Measurements from ENCODE around the gene CDH4. TPM values are rescaled to one million over a fixed set of nuclear protein-coding genes. Genes with fewer than 3 reads are reported as not detected.

Gene CDH4
- total and polyA plus RNA-seq, 2 of the 13 experiments (the other 11 are each of a cell fraction or from before 2014, with no cell fraction given), result not detected

- peak; percentile 67; the same call in 1 of the 2 replicates for TF ChIP-seq ATF3 (CRISPR knock-in tag; IDR thresholded peaks at IDR 0.05)
- peak; percentile 100 for TF ChIP-seq HES4 (CRISPR knock-in tag; IDR thresholded peaks at IDR 0.05; ENCODE audit: borderline replicate concordance)
- TF ChIP-seq JARID2 (CRISPR knock-in tag; IDR thresholded peaks at IDR 0.05; ENCODE audit: insufficient replicate concordance), result peak; percentile 75
- peak; percentile 96 for TF ChIP-seq ZBTB26 (CRISPR knock-in tag; IDR thresholded peaks at IDR 0.05; ENCODE audit: borderline replicate concordance)
- peak; percentile 69 for TF ChIP-seq SOX5 (CRISPR knock-in tag; IDR thresholded peaks at IDR 0.05; ENCODE audit: borderline replicate concordance)
- TF ChIP-seq NFYB (CRISPR knock-in tag; IDR thresholded peaks at IDR 0.05), result peak; percentile 32; the same call in 1 of the 2 replicates
- peak; percentile 98 for TF ChIP-seq IRF9 (CRISPR knock-in tag; IDR thresholded peaks at IDR 0.05; ENCODE audit: borderline replicate concordance)
- TF ChIP-seq ZFP36 (IDR thresholded peaks at IDR 0.05; ENCODE audit: borderline replicate concordance, low read depth, low read length, partially characterized antibody), result no peak
- TF ChIP-seq SCMH1 (CRISPR knock-in tag; IDR thresholded peaks at IDR 0.05; ENCODE audit: borderline replicate concordance), result no peak
- TF ChIP-seq FOXA1 (IDR thresholded peaks at IDR 0.05), result no peak
- TF ChIP-seq FOXA1 (CRISPR knock-in tag; IDR thresholded peaks at IDR 0.05), result peak; percentile 24; the same call in 1 of the 2 replicates
- peak; percentile 95 to 98 for TF ChIP-seq KLF16 (CRISPR knock-in tag; IDR thresholded peaks at IDR 0.05)
- TF ChIP-seq HNRNPL (IDR thresholded peaks at IDR 0.05; ENCODE audit: low read depth, low read length), result no peak
- TF ChIP-seq SAFB2 (CRISPR knock-in tag; IDR thresholded peaks at IDR 0.05; ENCODE audit: borderline replicate concordance, low read depth), result peak; percentile 94; the same call in 1 of the 2 replicates
- TF ChIP-seq TCF7L2 (IDR thresholded peaks at IDR 0.05; ENCODE audit: low read depth, low read length), result no peak
- peak; percentile 99 for TF ChIP-seq ZMAT3 (CRISPR knock-in tag; conservative IDR thresholded peaks at IDR 0.05)
- TF ChIP-seq ZNF335 (CRISPR knock-in tag; IDR thresholded peaks at IDR 0.05), result peak; percentile 93
- TF ChIP-seq, protein P1, sequence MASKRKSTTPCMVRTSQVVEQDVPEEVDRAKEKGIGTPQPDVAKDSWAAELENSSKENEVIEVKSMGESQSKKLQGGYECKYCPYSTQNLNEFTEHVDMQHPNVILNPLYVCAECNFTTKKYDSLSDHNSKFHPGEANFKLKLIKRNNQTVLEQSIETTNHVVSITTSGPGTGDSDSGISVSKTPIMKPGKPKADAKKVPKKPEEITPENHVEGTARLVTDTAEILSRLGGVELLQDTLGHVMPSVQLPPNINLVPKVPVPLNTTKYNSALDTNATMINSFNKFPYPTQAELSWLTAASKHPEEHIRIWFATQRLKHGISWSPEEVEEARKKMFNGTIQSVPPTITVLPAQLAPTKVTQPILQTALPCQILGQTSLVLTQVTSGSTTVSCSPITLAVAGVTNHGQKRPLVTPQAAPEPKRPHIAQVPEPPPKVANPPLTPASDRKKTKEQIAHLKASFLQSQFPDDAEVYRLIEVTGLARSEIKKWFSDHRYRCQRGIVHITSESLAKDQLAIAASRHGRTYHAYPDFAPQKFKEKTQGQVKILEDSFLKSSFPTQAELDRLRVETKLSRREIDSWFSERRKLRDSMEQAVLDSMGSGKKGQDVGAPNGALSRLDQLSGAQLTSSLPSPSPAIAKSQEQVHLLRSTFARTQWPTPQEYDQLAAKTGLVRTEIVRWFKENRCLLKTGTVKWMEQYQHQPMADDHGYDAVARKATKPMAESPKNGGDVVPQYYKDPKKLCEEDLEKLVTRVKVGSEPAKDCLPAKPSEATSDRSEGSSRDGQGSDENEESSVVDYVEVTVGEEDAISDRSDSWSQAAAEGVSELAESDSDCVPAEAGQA (IDR thresholded peaks at IDR 0.05; ENCODE audit: low read depth), result no peak
- TF ChIP-seq, protein P1 (CRISPR knock-in tag; IDR thresholded peaks at IDR 0.05; ENCODE audit: borderline replicate concordance), result peak; percentile 96
- peak; percentile 41; the same call in 1 of the 2 replicates for TF ChIP-seq FOSL1 (CRISPR knock-in tag; IDR thresholded peaks at IDR 0.05; ENCODE audit: borderline replicate concordance)
- 0 out of 2 replicates have a peak, but pooled peaks have one; percentile 41 for TF ChIP-seq PPARG (CRISPR knock-in tag; conservative IDR thresholded peaks at IDR 0.05)
These were observed 699.9 kb downstream of the CDH4 start (continued) for GRCh38 chr20:61951695-61952533.

Data from HepG2 (cell line).